Measurements from ENCODE around the gene SPDYE2B.
"Not testable (repeated sequence)": the region's sequence is repeated elsewhere in the genome, so short reads cannot be mapped to it uniquely, and the experiment has no call there.

Gene SPDYE2B

GRCh38 chr7:102649924-102650323, at the start of gene SPDYE2B:
SPDYE2B (plus strand) TSS chr7:102650319; CDS start chr7:102652349, 2,030 bp downstream.
- DNase-seq = not testable (repeated sequence)

DNA sequence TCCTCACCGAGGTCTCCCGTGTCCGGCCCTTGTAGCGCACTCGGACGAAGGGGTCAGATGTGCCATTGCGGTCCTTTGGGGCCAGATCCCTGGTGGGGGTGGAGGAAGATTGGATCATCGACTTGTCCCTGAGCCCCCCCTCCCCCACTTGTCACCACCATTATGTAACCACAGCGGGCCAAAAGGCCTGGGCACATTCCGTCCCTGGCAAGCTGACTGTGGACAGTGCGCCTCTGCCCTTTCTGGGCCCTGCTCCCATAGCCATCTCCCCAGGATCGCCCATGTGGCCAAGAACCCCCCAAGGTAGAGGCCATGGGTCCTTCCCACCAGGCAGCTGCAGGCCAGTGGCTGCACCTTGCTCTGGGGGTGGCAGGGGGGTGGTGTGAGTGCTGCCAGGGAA, 47.8 kb upstream of the SPDYE2B start:
- not testable (repeated sequence) for DNase-seq

- DNase-seq = not testable (repeated sequence)
These were observed 45.5 kb upstream of the SPDYE2B start for GRCh38 chr7:102604431-102605145.

GRCh38 chr7:102606848-102607247, 43.3 kb upstream of the SPDYE2B start:
- DNase-seq = not testable (repeated sequence)

- DNase-seq = not testable (repeated sequence)
These were observed 40.4 kb upstream of the SPDYE2B start for GRCh38 chr7:102609734-102610133.

GRCh38 chr7:102610441-102610840, 39.7 kb upstream of the SPDYE2B start:
- DNase-seq = not testable (repeated sequence)

GRCh38 chr7:102611013-102611674, 39.0 kb upstream of the SPDYE2B start:
- DNase-seq = not testable (repeated sequence)

- DNase-seq = peak; percentile 16
These were observed 38.3 kb upstream of the SPDYE2B start for GRCh38 chr7:102611675-102612325.

- not testable (repeated sequence) for DNase-seq
These were observed 36.4 kb upstream of the SPDYE2B start for GRCh38 chr7:102613575-102614345.

GRCh38 chr7:102614346-102614697, 35.8 kb upstream of the SPDYE2B start:
- DNase-seq = not testable (repeated sequence)

- DNase-seq = not testable (repeated sequence)
These were observed 35.2 kb upstream of the SPDYE2B start for GRCh38 chr7:102614873-102615272.

DNA sequence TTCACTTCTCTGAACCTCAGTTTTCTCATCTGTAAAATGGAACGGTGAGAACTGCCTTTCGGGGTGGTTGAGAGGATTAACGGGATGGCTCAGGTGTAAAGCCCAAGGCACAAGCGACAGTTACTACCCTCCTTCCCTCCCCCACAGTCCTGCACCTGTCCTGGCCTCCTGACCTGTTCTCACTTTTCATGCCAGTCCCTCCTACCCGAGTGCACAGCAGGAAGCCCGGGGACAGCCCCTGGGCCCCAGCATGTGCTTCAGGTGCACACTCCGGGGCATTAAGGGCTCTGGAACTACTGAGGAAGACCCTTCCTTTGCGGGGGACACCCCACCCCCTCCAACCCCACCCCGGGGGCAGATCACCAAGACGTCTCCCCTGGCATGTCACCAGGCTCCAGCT, 34.2 kb upstream of the SPDYE2B start:
- not testable (repeated sequence) for DNase-seq

DNA sequence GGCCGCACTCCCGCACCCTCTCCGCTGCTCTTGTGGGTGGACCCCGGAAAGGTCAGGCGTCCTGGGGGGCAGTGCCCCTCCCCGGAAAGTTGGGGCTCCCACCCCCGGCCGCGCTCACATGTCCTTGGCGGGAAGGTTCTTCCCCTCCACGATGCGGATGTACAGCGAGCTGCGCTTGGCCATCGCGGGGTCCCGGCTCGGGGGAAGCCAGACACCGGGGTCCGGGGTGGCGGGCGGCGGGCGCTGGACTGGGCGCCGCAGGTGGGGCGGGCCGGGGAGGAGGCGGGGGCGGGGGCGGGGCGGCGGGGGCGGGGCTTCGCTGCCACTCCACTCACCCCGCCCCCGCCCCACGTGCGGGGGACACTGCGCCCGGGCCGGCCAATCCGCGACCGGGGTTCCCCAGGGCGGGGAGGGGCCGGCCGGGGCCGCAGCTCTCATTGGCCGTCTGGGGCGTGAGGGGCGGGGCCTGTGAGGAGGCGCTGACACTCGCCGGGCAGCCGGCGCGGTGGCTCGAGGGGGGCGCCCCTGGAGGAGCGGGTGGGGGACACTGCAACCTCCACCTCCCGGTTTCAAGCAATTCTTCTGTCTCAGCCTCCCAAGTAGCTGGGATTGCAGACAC, 33.5 kb upstream of the SPDYE2B start, which contains the start of gene RASA4:
Gene RASA4, minus strand, starts transcription at position 250 of the 619 bp plus-strand sequence. Its CDS starts 67 bp downstream, at position 183.
- peak; percentile 7 for DNase-seq

GRCh38 chr7:102618122-102618521, 32.0 kb upstream of the SPDYE2B start:
- DNase-seq = not testable (repeated sequence)

GRCh38 chr7:102627271-102627904, 22.7 kb upstream of the SPDYE2B start:
- DNase-seq = not testable (repeated sequence)

- not testable (repeated sequence) for DNase-seq
These were observed 19.5 kb upstream of the SPDYE2B start for GRCh38 chr7:102630622-102631021.

GRCh38 chr7:102634299-102634698, 15.8 kb upstream of the SPDYE2B start:
- DNase-seq = not testable (repeated sequence)

DNA sequence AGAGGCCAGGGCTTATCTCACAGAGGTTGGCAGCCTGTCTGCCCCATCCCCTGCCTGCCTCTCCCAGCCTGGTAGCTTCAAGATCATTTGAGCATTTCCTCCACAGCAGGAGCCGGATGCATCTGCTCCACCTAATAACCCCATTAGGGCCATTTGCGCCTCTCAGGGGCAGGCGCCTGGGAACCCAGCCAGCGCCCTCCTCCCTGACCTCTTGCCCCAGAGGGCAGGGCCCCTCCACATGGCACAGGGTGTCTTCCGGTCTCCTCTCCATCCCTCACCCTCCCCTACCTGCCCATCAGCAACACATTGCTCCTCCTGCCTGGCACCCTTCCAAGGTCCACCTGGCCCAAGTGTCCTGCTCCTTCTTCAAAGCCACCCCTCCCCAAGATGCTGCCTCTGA, 14.8 kb upstream of the SPDYE2B start:
- DNase-seq = not testable (repeated sequence)

- not testable (repeated sequence) for DNase-seq
These were observed 13.2 kb upstream of the SPDYE2B start for GRCh38 chr7:102636956-102637355.

GRCh38 chr7:102638848-102639247, 11.3 kb upstream of the SPDYE2B start:
- DNase-seq = not testable (repeated sequence)

GRCh38 chr7:102642691-102643090, 7.4 kb upstream of the SPDYE2B start, which contains the start of gene UPK3BL1:
UPK3BL1 (minus strand) TSS chr7:102642791; CDS start chr7:102642741, 50 bp downstream.
- DNase-seq = not testable (repeated sequence)

GRCh38 chr7:102643404-102643803, 6.7 kb upstream of the SPDYE2B start:
- not testable (repeated sequence) for DNase-seq
